Large intestine (tissue), 3 donors: ENCODE data around the gene TMEM171. TPM values are rescaled to one million over a fixed set of nuclear protein-coding genes. Genes with fewer than 3 reads are reported as not detected.

ENCODE experiments used
- DNase-seq, 2 donors: peaks; one replicate each; pipeline versions ENCODE4 v3.0.0 to v3.0.0-alpha.2; 2013
- H3K27ac ChIP-seq: one replicate; pipeline ENCODE4 v1.5.1; 2013; ENCODE audit warnings: low read length
- H3K27me3 ChIP-seq: 2 replicates; pipeline ENCODE4 v1.6.1; 2013; ENCODE audit warnings: low read length; ENCODE audit not compliant: control insufficient read depth, insufficient read depth
- H3K36me3 ChIP-seq: 2 replicates; pipeline ENCODE4 v1.6.1; 2013; ENCODE audit warnings: low read length; ENCODE audit not compliant: control insufficient read depth, insufficient read depth
- H3K4me1 ChIP-seq: one replicate; pipeline ENCODE4 v1.6.1; 2013; ENCODE audit warnings: low read length; ENCODE audit not compliant: control insufficient read depth, insufficient read depth
- H3K4me3 ChIP-seq: one replicate; pipeline ENCODE4 v1.5.1; 2013; ENCODE audit warnings: low read length
- H3K9me3 ChIP-seq: one replicate; pipeline ENCODE4 v1.6.1; 2013; ENCODE audit warnings: mild to moderate bottlenecking, low read depth, low read length, moderate library complexity; ENCODE audit not compliant: control insufficient read depth
- WGBS: methylation state at CpG from one replicate; pipeline ENCODE4 v1.1.5; 2013; ENCODE audit warnings: low lambda C conversion rate; ENCODE audit not compliant: insufficient coverage; 5-methylcytosine and 5-hydroxymethylcytosine counted together
- polyA plus RNA-seq: library from polyadenylated mRNA; unstranded; fragments of 120-200 nt; gene quantifications from one replicate; pipeline ENCODE4 v1.2.1, GENCODE V29; 2013

The TMEM171 gene
- polyA plus RNA-seq, 1 donor, result 13.7 TPM

GRCh38 chr5:73103870-73104299 lies 16.5 kb upstream of the TMEM171 start:
- no peak for DNase-seq
- H3K27ac ChIP-seq, result no peak overlapping the region
- no peaks in the 10 kb centered on the region for H3K27me3 ChIP-seq
- H3K4me3 ChIP-seq, result no peak overlapping the region
- H3K4me1 ChIP-seq, result peaks cover 2% of the 10 kb centered on the region
- no peaks in the 10 kb centered on the region for H3K9me3 ChIP-seq
- no CpG with 5 or more reads among the region's 4 CpGs for WGBS
- no peaks in the 10 kb centered on the region for H3K36me3 ChIP-seq

- H3K36me3 ChIP-seq, result no peaks in the 10 kb centered on the region
- H3K4me1 ChIP-seq, result no peaks in the 10 kb centered on the region
- H3K9me3 ChIP-seq, result no peaks in the 10 kb centered on the region
- H3K4me3 ChIP-seq, result no peak overlapping the region
- no peak overlapping the region for H3K27ac ChIP-seq
- H3K27me3 ChIP-seq, result no peaks in the 10 kb centered on the region
- DNase-seq, result no peak
- WGBS, result no CpG with 5 or more reads among the region's 1 CpG
These were observed 16.0 kb upstream of the TMEM171 start for GRCh38 chr5:73104326-73104725.

- Histone ChIP-seq H3K27me3 (no peaks in the 10 kb centered on the region), H3K36me3 (no peaks in the 10 kb centered on the region), H3K27ac (no peak overlapping the region), H3K9me3 (no peaks in the 10 kb centered on the region), H3K4me3 (no peak overlapping the region), H3K4me1 (no peaks in the 10 kb centered on the region)
- DNase-seq, result no peak
These were observed 14.0 kb upstream of the TMEM171 start for GRCh38 chr5:73106335-73106734.

- Histone ChIP-seq H3K27me3 (no peaks in the 10 kb centered on the region), H3K27ac (peak overlapping the region; percentile 2), H3K4me1 (peaks cover 15% of the 10 kb centered on the region), H3K9me3 (no peaks in the 10 kb centered on the region), H3K36me3 (no peaks in the 10 kb centered on the region), H3K4me3 (no peak overlapping the region)
- no CpG with 5 or more reads among the region's 1 CpG for WGBS
- DNase-seq, result peak; percentile 19 to 68
These were observed 10.2 kb upstream of the TMEM171 start for GRCh38 chr5:73110190-73110589.

GRCh38 chr5:73111536-73111935 lies 8.8 kb upstream of the TMEM171 start:
- H3K27ac ChIP-seq, result no peak overlapping the region
- peaks cover 25% of the 10 kb centered on the region for H3K4me1 ChIP-seq
- no peak overlapping the region for H3K4me3 ChIP-seq
- DNase-seq, result no peak
- no peaks in the 10 kb centered on the region for H3K9me3 ChIP-seq
- no peaks in the 10 kb centered on the region for H3K36me3 ChIP-seq
- WGBS, result 89% methylated on average over 1 of the region's 1 CpG
- H3K27me3 ChIP-seq, result no peaks in the 10 kb centered on the region

GRCh38 chr5:73112359-73112758 lies 8.0 kb upstream of the TMEM171 start:
- Histone ChIP-seq H3K27me3 (no peaks in the 10 kb centered on the region), H3K36me3 (no peaks in the 10 kb centered on the region), H3K4me1 (peaks cover 25% of the 10 kb centered on the region), H3K4me3 (no peak overlapping the region), H3K9me3 (no peaks in the 10 kb centered on the region), H3K27ac (no peak overlapping the region)
- no peak for DNase-seq
- no CpG with 5 or more reads among the region's 1 CpG for WGBS

GRCh38 chr5:73114044-73114688 lies 6.2 kb upstream of the TMEM171 start:
- H3K27me3 ChIP-seq, result no peaks in the 10 kb centered on the region
- peak in 1 of 2 donors; percentile 33 for DNase-seq
- 80% methylated on average over 1 of the region's 3 CpGs for WGBS

GRCh38 chr5:73115399-73116051 lies 4.8 kb upstream of the TMEM171 start:
- Histone ChIP-seq H3K4me3 (no peak overlapping the region), H3K4me1 (peaks cover 42% of the 10 kb centered on the region), H3K36me3 (no peaks in the 10 kb centered on the region), H3K27me3 (no peaks in the 10 kb centered on the region), H3K27ac (peak overlapping the region; percentile 47), H3K9me3 (no peaks in the 10 kb centered on the region)
- WGBS, result no CpG with 5 or more reads among the region's 4 CpGs
- DNase-seq, result peak; percentile 79 to 95

More at GRCh38 chr5:73114044-73114688, 6.2 kb upstream of the TMEM171 start:
- no peak overlapping the region for H3K27ac ChIP-seq
- H3K4me3 ChIP-seq, result no peak overlapping the region
- peaks cover 35% of the 10 kb centered on the region for H3K4me1 ChIP-seq
- H3K9me3 ChIP-seq, result no peaks in the 10 kb centered on the region
- H3K36me3 ChIP-seq, result no peaks in the 10 kb centered on the region

- H3K9me3 ChIP-seq, result no peaks in the 10 kb centered on the region
- H3K36me3 ChIP-seq, result no peaks in the 10 kb centered on the region
- no peak for DNase-seq
- peaks cover 42% of the 10 kb centered on the region for H3K4me1 ChIP-seq
- WGBS, result 100% methylated on average over 2 of the region's 2 CpGs
- peaks cover 4% of the 10 kb centered on the region for H3K27me3 ChIP-seq
- peak overlapping the region; percentile 47 for H3K27ac ChIP-seq
- no peak overlapping the region for H3K4me3 ChIP-seq
These were observed 3.9 kb upstream of the TMEM171 start for GRCh38 chr5:73116506-73116905.

- Histone ChIP-seq H3K9me3 (no peaks in the 10 kb centered on the region), H3K27ac (no peak overlapping the region), H3K4me3 (no peak overlapping the region), H3K36me3 (no peaks in the 10 kb centered on the region), H3K4me1 (peaks cover 47% of the 10 kb centered on the region), H3K27me3 (peaks cover 8% of the 10 kb centered on the region)
- DNase-seq, result no peak
- WGBS, result 88% methylated on average over 1 of the region's 3 CpGs
These were observed 3.2 kb upstream of the TMEM171 start for GRCh38 chr5:73117088-73117740.
